Erythroblast (primary cell): ENCODE data around the gene ADAM8.

Source experiments
- GATA1 ChIP-seq: IDR thresholded peaks from 2 replicates; pipeline ENCODE4 v1.6.1; 2011; ENCODE audit warnings: low read depth, mild to moderate bottlenecking, control low read depth, low read length, moderate library complexity
- POLR2A ChIP-seq: IDR thresholded peaks from 2 replicates; pipeline ENCODE4 v1.6.1; 2011; ENCODE audit warnings: mild to moderate bottlenecking, low read length

- no peak for TF ChIP-seq POLR2A
- no peak for TF ChIP-seq GATA1
Observed at GRCh38 chr10:133243593-133243992, 33.1 kb downstream of the ADAM8 start.
